ENCODE measurements around the gene PSTPIP2. TPM values are rescaled to one million over a fixed set of nuclear protein-coding genes. Genes with fewer than 3 reads are reported as not detected.

Gene PSTPIP2
- total RNA-seq, 1 experiment from 2014 or later: 1.9 TPM

GRCh38 chr18:46019936-46020335, 52.1 kb downstream of the PSTPIP2 start (continued):
- TF ChIP-seq, protein P1, sequence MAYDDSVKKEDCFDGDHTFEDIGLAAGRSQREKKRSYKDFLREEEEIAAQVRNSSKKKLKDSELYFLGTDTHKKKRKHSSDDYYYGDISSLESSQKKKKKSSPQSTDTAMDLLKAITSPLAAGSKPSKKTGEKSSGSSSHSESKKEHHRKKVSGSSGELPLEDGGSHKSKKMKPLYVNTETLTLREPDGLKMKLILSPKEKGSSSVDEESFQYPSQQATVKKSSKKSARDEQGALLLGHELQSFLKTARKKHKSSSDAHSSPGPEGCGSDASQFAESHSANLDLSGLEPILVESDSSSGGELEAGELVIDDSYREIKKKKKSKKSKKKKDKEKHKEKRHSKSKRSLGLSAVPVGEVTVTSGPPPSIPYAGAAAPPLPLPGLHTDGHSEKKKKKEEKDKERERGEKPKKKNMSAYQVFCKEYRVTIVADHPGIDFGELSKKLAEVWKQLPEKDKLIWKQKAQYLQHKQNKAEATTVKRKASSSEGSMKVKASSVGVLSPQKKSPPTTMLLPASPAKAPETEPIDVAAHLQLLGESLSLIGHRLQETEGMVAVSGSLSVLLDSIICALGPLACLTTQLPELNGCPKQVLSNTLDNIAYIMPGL (CRISPR knock-in tag; IDR thresholded peaks at IDR 0.05): no peak
- TF ChIP-seq, protein P2, sequence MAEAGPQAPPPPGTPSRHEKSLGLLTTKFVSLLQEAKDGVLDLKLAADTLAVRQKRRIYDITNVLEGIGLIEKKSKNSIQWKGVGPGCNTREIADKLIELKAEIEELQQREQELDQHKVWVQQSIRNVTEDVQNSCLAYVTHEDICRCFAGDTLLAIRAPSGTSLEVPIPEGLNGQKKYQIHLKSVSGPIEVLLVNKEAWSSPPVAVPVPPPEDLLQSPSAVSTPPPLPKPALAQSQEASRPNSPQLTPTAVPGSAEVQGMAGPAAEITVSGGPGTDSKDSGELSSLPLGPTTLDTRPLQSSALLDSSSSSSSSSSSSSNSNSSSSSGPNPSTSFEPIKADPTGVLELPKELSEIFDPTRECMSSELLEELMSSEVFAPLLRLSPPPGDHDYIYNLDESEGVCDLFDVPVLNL (CRISPR knock-in tag; IDR thresholded peaks at IDR 0.05; ENCODE audit: borderline replicate concordance, low read depth): no peak
- TF ChIP-seq ZNF121 (CRISPR knock-in tag; IDR thresholded peaks at IDR 0.05) (no peak), ZNF281 (CRISPR knock-in tag; IDR thresholded peaks at IDR 0.05) (no peak), CREB1 (CRISPR knock-in tag; IDR thresholded peaks at IDR 0.05) (no peak), FOXJ3 (CRISPR knock-in tag; IDR thresholded peaks at IDR 0.05; ENCODE audit: borderline replicate concordance) (no peak), NFYB (CRISPR knock-in tag; conservative IDR thresholded peaks at IDR 0.05; ENCODE audit: low read depth) (no peak), JUN (CRISPR knock-in tag; IDR thresholded peaks at IDR 0.05) (no peak)
- TF ChIP-seq, protein P3, sequence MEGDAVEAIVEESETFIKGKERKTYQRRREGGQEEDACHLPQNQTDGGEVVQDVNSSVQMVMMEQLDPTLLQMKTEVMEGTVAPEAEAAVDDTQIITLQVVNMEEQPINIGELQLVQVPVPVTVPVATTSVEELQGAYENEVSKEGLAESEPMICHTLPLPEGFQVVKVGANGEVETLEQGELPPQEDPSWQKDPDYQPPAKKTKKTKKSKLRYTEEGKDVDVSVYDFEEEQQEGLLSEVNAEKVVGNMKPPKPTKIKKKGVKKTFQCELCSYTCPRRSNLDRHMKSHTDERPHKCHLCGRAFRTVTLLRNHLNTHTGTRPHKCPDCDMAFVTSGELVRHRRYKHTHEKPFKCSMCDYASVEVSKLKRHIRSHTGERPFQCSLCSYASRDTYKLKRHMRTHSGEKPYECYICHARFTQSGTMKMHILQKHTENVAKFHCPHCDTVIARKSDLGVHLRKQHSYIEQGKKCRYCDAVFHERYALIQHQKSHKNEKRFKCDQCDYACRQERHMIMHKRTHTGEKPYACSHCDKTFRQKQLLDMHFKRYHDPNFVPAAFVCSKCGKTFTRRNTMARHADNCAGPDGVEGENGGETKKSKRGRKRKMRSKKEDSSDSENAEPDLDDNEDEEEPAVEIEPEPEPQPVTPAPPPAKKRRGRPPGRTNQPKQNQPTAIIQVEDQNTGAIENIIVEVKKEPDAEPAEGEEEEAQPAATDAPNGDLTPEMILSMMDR (IDR thresholded peaks at IDR 0.05): no peak
- TF ChIP-seq, protein P4, sequence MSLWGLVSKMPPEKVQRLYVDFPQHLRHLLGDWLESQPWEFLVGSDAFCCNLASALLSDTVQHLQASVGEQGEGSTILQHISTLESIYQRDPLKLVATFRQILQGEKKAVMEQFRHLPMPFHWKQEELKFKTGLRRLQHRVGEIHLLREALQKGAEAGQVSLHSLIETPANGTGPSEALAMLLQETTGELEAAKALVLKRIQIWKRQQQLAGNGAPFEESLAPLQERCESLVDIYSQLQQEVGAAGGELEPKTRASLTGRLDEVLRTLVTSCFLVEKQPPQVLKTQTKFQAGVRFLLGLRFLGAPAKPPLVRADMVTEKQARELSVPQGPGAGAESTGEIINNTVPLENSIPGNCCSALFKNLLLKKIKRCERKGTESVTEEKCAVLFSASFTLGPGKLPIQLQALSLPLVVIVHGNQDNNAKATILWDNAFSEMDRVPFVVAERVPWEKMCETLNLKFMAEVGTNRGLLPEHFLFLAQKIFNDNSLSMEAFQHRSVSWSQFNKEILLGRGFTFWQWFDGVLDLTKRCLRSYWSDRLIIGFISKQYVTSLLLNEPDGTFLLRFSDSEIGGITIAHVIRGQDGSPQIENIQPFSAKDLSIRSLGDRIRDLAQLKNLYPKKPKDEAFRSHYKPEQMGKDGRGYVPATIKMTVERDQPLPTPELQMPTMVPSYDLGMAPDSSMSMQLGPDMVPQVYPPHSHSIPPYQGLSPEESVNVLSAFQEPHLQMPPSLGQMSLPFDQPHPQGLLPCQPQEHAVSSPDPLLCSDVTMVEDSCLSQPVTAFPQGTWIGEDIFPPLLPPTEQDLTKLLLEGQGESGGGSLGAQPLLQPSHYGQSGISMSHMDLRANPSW (CRISPR knock-in tag; conservative IDR thresholded peaks at IDR 0.05; ENCODE audit: low read depth): no peak

DNA sequence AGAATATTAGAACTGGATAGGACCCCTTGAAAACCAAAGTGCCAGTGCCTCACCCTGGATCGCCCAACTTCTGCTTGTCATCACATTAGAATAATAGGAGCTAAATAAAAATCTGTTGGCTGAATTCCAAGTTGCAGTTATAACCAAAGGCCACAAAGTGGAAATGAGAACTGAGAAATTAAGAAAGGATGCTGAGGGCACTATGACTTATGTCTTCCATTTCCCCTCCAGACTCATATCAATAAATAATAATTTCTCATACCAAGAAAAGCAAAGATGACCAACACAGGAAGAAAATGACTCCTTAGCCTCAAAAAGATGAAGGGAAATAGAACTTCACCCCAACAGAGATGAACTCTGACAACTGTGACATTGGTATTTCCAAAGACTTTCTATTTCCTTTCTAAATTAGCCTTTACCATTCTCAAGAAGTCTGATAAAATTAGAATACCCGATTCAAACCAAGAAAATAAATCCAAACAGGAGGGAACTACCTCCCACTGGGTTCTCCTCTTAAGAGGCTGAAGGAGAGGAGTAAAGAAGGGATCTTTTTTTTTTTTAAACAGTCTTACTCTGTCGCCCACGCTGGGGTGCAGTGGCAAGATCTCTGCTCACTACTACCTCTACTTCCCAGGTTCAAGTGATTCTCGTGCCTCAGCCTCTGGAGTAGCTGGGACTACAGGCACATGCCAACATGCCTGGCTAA, 58.4 kb downstream of the PSTPIP2 start:
- Mint-ChIP-seq H3K4me3 (no peak overlapping the region), H3K27me3 (ENCODE audit: low read depth) (no peaks in the 10 kb centered on the region), H3K36me3 (no peaks in the 10 kb centered on the region), H3K27ac (no peak overlapping the region), H3K4me1 (no peaks in the 10 kb centered on the region), H3K9me3 (no peaks in the 10 kb centered on the region)
- no peak for ATAC-seq
- CTCF ChIA-PET: interaction anchor here (1.2 kb wide), 1 partner anchor 60 kb away, joined by 4 read pairs; no protein-coding TSS in a partner anchor
- POLR2A ChIA-PET: no interaction called here
- no peak for DNase-seq (ENCODE audit: low spot score)
- no peak for TF ChIP-seq SMAD3 (CRISPR knock-in tag; IDR thresholded peaks at IDR 0.05; ENCODE audit: borderline replicate concordance)
- TF ChIP-seq, protein P5, sequence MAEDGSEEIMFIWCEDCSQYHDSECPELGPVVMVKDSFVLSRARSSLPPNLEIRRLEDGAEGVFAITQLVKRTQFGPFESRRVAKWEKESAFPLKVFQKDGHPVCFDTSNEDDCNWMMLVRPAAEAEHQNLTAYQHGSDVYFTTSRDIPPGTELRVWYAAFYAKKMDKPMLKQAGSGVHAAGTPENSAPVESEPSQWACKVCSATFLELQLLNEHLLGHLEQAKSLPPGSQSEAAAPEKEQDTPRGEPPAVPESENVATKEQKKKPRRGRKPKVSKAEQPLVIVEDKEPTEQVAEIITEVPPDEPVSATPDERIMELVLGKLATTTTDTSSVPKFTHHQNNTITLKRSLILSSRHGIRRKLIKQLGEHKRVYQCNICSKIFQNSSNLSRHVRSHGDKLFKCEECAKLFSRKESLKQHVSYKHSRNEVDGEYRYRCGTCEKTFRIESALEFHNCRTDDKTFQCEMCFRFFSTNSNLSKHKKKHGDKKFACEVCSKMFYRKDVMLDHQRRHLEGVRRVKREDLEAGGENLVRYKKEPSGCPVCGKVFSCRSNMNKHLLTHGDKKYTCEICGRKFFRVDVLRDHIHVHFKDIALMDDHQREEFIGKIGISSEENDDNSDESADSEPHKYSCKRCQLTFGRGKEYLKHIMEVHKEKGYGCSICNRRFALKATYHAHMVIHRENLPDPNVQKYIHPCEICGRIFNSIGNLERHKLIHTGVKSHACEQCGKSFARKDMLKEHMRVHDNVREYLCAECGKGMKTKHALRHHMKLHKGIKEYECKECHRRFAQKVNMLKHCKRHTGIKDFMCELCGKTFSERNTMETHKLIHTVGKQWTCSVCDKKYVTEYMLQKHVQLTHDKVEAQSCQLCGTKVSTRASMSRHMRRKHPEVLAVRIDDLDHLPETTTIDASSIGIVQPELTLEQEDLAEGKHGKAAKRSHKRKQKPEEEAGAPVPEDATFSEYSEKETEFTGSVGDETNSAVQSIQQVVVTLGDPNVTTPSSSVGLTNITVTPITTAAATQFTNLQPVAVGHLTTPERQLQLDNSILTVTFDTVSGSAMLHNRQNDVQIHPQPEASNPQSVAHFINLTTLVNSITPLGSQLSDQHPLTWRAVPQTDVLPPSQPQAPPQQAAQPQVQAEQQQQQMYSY (CRISPR knock-in tag; IDR thresholded peaks at IDR 0.05): no peak
- TF ChIP-seq FOXP1 (CRISPR knock-in tag; IDR thresholded peaks at IDR 0.05; ENCODE audit: borderline replicate concordance): no peak
- TF ChIP-seq, protein P6, sequence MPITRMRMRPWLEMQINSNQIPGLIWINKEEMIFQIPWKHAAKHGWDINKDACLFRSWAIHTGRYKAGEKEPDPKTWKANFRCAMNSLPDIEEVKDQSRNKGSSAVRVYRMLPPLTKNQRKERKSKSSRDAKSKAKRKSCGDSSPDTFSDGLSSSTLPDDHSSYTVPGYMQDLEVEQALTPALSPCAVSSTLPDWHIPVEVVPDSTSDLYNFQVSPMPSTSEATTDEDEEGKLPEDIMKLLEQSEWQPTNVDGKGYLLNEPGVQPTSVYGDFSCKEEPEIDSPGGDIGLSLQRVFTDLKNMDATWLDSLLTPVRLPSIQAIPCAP (CRISPR knock-in tag; IDR thresholded peaks at IDR 0.05): no peak
- TF ChIP-seq TEAD4 (CRISPR knock-in tag; IDR thresholded peaks at IDR 0.05): no peak
- TF ChIP-seq TP53 (CRISPR knock-in tag; IDR thresholded peaks at IDR 0.05): no peak
- TF ChIP-seq, protein P4 (CRISPR knock-in tag; conservative IDR thresholded peaks at IDR 0.05; ENCODE audit: low read depth): no peak
